GM21576 (cell line): ENCODE data around the gene TBCK.
"Not testable (repeated sequence)": the region's sequence is repeated elsewhere in the genome, so short reads cannot be mapped to it uniquely, and the experiment has no call there.

Experiments used
- ATAC-seq: cut with Tn5 transposase; IDR thresholded peaks from one replicate; pipeline ENCODE4 v1.9.1; 2021; ENCODE audit warnings: mild to moderate bottlenecking, moderate library complexity; ENCODE audit not compliant: unreplicated experiment

The TBCK gene

DNA sequence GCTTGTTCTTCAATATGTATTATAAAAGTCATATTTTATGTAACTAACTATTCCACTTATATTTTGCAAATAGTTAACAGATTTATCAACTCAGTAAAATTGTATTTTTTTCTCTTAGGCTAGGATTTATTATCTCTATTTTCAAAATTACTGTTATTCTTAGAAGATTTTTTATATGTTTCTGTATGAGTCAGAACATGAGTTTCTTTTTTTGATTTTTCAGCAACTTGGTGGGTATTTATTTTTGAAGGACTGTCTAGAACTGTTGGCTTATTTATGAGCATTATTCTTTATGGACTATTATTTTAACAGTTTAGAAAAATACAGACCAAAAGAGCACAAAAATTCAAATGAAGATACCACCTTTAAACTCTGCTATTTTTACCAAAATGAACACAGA is 7.1 kb upstream of the TBCK start:
- no peak for ATAC-seq

- not testable (repeated sequence) for ATAC-seq
Observed at GRCh38 chr4:106321814-106322213, 5.8 kb upstream of the TBCK start.

GRCh38 chr4:106321168-106321567 is 5.2 kb upstream of the TBCK start:
- ATAC-seq = not testable (repeated sequence)

DNA sequence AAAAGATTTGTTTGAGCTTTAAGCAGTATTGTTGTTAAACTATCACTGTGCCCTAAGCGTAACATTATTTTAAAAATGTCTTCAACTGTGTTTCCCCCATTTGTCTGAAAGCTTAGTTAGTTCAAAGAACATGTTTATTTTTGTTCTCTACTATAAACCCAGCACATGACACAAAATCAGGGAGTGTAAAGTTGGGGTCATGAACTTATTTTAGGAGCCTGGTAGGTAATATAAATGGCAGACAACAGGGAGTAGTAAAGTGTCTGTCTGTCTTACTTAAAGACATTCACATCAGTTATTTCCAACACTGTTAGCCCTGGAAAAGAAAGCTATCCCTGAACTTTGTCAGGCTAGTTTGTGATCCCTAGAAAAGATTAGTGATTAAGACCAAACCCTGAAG is 4.2 kb upstream of the TBCK start:
- ATAC-seq = no peak

DNA sequence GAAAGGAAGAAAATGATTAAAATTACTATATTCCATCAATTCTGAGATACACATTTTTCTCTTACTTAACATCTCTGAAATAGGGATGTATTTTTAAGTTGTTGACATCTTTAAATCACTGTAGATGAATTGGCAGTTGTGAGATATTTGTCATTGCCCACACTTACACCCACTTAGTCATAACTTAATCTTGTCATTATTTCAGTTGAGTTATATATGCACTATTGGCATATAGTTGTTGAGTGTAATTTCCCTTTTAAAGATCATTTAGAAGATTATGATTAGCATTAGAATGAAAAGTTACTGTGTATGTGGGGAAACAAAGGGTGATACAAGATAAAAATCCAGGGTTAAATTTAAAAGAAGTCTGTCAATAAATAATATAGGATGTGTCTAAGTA is 2.5 kb upstream of the TBCK start:
- ATAC-seq = no peak

- no peak for ATAC-seq
Observed at GRCh38 chr4:106317815-106318214, 1.8 kb upstream of the TBCK start.

GRCh38 chr4:106316773-106317409 is 882 bp upstream of the TBCK start:
- ATAC-seq = no peak

DNA sequence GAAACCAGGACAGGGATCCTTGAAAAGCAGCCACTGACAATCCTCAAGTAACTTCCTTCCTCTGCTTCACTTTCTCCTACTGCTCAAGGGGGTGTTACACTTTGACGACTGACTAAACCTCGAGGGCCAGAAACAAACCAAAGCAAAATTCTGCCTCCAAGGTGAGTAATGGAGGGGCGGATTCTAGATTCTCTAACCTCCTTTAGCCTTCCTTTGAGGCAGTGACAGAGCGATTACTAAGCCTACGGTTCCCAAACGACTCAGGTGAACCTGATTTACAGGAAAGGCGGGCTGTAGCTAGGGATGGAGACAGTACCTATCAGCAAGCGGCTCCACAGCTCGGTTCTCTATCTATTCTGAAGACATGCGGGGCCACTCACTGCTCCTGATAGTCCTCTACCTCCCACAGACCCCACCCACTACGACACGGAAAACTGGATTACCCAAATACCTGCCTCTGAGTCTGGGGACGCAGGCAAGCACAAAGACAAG is 487 bp downstream of the TBCK start:
- ATAC-seq = peak; percentile 21

GRCh38 chr4:106314960-106315359 is 1.0 kb downstream of the TBCK start:
- ATAC-seq = no peak

GRCh38 chr4:106312997-106313522 is 2.9 kb downstream of the TBCK start:
- ATAC-seq = no peak

GRCh38 chr4:106312377-106312776 is 3.6 kb downstream of the TBCK start:
- no peak for ATAC-seq

DNA sequence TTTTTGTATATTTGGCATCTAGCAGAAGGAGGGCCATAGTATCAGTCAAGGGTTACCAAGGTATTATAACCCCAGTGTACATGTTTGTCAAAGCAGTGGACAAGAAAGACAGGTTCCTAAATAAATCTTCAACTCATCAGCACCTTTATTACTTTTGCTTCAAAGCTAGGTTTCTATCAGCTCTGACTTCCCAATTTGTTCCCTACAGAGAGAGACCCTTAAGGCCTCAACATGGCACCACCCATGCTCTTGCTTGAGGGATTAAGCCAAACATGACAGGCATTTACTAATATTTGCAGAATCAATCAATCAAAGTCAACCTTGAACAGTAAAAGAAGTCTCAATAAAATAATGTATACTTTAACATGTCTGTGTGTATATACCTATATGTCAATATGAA is 9.4 kb downstream of the TBCK start:
- ATAC-seq = no peak

DNA sequence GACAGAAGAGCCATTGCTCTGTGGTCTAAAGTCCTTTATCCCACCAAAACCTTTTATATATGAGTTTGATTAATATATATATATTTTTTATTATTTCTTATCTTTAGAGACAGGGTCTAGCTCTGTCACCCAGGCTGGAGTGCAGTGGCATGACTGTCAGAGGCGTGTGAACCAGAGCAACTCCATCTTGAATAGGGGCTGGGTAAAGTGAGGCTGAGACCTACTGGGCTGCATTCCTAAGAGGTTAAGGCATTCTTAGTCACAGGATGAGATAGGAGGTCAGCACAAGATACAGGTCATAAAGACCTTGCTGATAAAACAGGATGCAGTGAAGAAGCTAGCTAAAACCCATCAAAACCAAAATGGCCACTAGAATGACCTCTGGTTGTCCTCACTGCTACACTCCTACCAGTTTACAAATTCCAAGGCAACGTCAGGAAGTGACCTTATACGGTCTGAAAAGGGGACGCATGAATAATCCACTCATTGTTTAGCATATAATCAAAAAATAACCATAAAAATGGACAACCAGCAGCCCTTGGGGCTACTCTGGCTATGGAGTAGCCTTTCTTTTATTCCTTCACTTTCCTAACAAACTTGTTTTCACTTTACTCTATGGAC is 10.5 kb downstream of the TBCK start:
- no peak for ATAC-seq

DNA sequence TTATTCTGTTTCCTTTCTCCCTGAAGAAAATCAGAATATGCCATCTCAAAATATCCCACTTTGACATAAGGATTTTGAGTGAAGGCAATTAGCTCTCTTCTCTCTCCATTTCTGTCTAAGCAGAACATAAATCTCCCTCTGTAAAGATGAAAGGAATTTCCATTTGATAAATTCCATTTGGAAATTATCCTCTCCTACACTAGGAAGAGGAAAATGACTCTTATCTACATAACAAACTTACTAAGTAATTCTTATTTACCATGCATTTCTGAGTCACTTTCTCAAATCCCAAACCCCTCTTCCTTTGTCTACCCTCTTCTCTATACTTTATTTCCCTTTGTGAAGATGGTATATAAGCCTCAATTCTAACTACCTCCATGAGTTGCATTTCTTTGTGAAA is 11.4 kb downstream of the TBCK start:
- ATAC-seq = no peak

DNA sequence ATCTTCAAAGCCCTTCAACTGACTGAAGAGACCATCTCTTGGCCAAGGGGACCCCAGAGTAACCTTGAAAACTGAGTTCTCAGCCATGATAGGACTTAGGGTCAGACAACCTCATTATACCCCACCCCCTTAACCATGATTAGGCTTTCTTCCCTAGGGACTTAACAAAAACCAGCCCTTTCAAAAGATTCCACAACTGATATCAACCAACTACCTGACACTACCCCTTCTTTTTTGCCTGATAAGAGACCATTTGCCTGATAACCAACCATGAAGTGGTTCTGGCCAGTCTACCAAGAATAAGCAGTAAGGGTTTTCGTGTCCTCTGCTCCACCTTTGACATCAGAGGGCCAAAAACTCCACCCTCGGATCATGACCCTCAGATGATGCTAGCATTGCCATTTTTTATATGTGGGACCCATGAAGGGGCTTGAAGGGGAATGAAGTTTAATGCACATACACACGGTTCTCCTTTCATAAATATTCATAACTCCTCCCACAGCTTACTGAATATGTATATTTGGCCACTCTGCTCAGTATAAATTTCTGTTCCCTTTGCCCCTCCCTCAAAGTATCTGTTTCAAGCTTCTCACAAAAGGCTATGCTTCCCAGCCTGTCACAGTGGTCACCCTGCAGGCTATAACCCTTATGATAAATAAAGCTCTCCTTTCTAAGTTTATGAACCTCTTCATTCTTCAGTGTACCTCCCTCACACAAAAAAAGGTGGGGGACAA is 12.3 kb downstream of the TBCK start:
- no peak for ATAC-seq

DNA sequence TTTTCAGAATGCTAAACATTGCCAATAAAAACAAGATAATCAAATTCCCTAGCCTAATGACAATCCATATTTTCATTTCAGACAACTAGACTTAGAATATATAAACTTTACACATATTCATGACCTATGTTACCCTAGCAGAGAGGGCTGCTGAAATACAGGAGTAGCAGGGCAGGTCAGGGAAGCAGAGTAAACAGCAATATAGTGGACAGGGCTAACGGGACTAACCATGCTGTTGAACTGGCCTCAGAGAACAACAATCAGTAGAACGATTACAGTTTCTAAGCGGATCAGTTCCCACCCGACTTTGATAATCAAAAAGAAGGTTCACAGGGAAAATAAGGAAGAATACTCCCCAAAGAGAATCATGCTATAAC is 14.0 kb downstream of the TBCK start:
- ATAC-seq = no peak

DNA sequence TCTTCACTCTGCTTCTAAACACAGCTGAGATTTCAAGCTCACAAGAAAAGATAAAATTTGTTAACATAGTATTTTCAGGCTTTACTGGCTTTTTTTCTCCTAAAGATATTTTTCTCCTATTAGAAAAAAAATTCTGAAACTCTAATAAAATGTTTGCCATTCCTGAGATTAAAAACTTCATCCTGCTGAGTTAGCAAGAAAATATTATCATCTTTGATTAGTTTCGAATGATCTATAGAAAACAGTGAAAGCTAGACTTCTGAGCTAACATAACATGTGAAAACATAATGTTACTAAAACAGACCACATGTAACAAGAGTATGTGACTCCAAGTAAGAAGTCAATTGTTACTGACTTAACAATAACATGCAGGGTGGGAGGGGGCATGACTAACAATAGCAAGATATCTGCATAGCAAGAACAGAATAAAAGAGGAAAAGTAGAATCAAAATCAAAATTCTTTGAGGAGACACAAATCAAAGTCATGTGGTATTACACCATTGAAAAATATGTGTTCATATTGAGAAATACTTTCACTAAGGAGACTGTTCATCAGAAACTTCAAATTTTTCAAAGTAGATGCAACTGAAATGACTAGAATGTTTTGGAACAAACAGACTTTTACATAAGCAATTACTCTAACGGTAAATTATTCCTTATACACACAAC is 14.5 kb downstream of the TBCK start:
- no peak for ATAC-seq

- ATAC-seq = no peak
Observed at GRCh38 chr4:106299977-106300376, 16.0 kb downstream of the TBCK start.

DNA sequence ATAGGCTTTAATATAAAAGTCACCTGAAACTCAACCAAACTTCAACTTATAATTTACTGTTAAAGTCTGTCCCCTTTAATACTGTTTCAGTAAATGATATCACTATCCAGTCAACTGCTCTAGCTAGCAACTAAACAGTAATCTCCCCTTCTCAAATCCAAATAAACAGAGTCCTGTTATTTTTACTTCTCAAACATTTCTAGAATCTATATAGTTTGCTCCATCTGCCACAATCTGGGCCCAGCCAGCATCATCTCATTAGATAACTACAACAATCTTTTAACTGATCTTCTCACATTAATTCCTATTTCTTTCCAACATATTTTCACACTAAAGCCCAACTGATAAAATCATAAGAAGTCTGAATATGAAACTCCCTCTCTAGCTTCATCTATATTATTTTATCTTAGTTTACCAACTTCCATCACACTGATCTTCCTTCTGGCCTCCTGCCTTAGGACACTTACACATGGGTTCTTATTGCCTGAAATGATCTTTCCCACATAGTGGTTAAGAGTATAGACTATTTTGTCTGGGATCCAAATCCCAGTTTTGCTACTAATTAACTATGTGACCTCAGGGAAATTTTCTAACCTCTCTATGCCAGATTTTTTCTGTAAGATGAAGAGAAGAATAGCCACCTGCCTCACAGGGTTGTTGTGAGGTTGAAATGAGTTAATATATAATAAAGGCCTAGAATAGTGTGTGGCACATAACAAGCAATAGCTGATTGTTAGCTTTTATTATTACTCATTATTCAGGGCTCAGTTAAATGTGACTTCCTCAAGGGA is 18.6 kb downstream of the TBCK start:
- ATAC-seq = no peak

GRCh38 chr4:106294062-106294461 is 21.9 kb downstream of the TBCK start:
- ATAC-seq = no peak

- ATAC-seq = no peak
Observed at GRCh38 chr4:106291678-106292077, 24.3 kb downstream of the TBCK start.
